BJ (cell line): ENCODE measurements around the gene PSMD8. TPM values are rescaled to one million over a fixed set of nuclear protein-coding genes. Genes with fewer than 3 reads are reported as not detected.

ENCODE experiments used
- CTCF ChIA-PET: fragments of 350-600 bp; formaldehyde crosslinking; extraction: SDS; loops from one replicate; lab custom pipeline; 2021; ENCODE audit warnings: antibody characterized with exemption, inconsistent platforms; lab: Yijun Ruan, JAX
- POLR2A ChIA-PET: fragments of 300-600 bp; sonication (Branson Sonifier 250); formaldehyde crosslinking; extraction: SDS; loops from one replicate; lab custom pipeline; 2021; ENCODE audit warnings: antibody characterized with exemption; lab: Charles Lee
- DNase-seq: peaks from one replicate; pipeline ENCODE4 v3.0.0-alpha.2; 2011; ENCODE audit warnings: low read depth
- H3K27me3 ChIP-seq: 2 replicates; pipeline ENCODE4 v1.6.0; 2011; ENCODE audit warnings: low read length; ENCODE audit not compliant: control insufficient read depth, insufficient read depth
- H3K36me3 ChIP-seq: 2 replicates; pipeline ENCODE4 v1.5.1; 2011; ENCODE audit warnings: low read length; ENCODE audit not compliant: control insufficient read depth, insufficient read depth
- H3K4me3 ChIP-seq: 2 replicates; pipeline ENCODE4 v1.5.1; 2011; ENCODE audit warnings: low read depth, mild to moderate bottlenecking, control low read depth, low read length
- CTCF ChIP-seq: IDR thresholded peaks from 2 replicates; pipeline ENCODE4 v1.5.1; 2011; ENCODE audit warnings: low read depth, mild to moderate bottlenecking, control low read depth, inconsistent platforms, low read length, moderate library complexity; ENCODE audit not compliant: insufficient read depth
- polyA minus RNA-seq: library from RNA; depleted of rRNA, polyadenylated mRNA; stranded (reverse); fragments of >200 nt; gene quantifications from 2 replicates; pipeline ENCODE4 v1.2.3, GENCODE V29; 2011; rRNA and poly(A)+ RNA removed
- polyA plus RNA-seq: library from polyadenylated mRNA; depleted of rRNA; stranded (reverse); fragments of >200 nt; gene quantifications from 2 replicates; pipeline ENCODE4 v1.2.3, GENCODE V29; 2011; rRNA removed

Gene PSMD8
- polyA plus RNA-seq: 583 and 662 TPM in 2 replicates
- 169 and 320 TPM in 2 replicates for polyA minus RNA-seq

GRCh38 chr19:38374332-38375097 is at the start of gene PSMD8:
Gene PSMD8, plus strand, starts transcription at chr19:38374571. Its CDS starts 31 bp downstream, at chr19:38374602.
- CTCF ChIA-PET: interaction anchor here (0.9 to 1.7 kb wide), 11 partner anchors 13 to 556 kb away, joined by 3 to 9 read pairs (median 4); partner anchors contain the start of genes CATSPERG, FAM98C, GGN and MRPS12
- peak; percentile 93 for DNase-seq
- TF ChIP-seq CTCF: peak; percentile 37
- peak within 1 kb of the TSS; percentile 75 for H3K4me3 ChIP-seq
- POLR2A ChIA-PET: interaction anchor here (0.6 to 1.0 kb wide), 5 partner anchors 11 to 128 kb away, joined by 3 to 8 read pairs (median 3); partner anchors contain the start of gene GGN
- H3K36me3 ChIP-seq: peaks cover 13% of the 10 kb centered on the region
- H3K27me3 ChIP-seq: 0 out of 2 replicates have a peak, but pooled peaks cover 1% of the 10 kb centered on the region

GRCh38 chr19:38326591-38326990 is 47.8 kb upstream of the PSMD8 start:
- DNase-seq: no peak
- POLR2A ChIA-PET: no interaction called here
- Histone ChIP-seq H3K27me3 (no peaks in the 10 kb centered on the region), H3K4me3 (no peak overlapping the region), H3K36me3 (peaks cover 25% of the 10 kb centered on the region)
- TF ChIP-seq CTCF: no peak
- CTCF ChIA-PET: interaction anchor here (0.8 to 3.1 kb wide), 2 partner anchors 83 to 94 kb away, joined by 3 to 15 read pairs; no protein-coding TSS in a partner anchor

GRCh38 chr19:38329651-38330050 is 44.7 kb upstream of the PSMD8 start:
- Histone ChIP-seq H3K4me3 (no peak overlapping the region), H3K36me3 (peaks cover 23% of the 10 kb centered on the region), H3K27me3 (no peaks in the 10 kb centered on the region)
- ChIA-PET POLR2A (no interaction called here), CTCF (interaction anchor here (4.9 kb wide), 1 partner anchor 85 kb away, joined by 41 read pairs; no protein-coding TSS in a partner anchor)
- TF ChIP-seq CTCF: no peak
- no peak for DNase-seq

- no peak for TF ChIP-seq CTCF
- DNase-seq: no peak
- peaks cover 16% of the 10 kb centered on the region for H3K36me3 ChIP-seq
- no peaks in the 10 kb centered on the region for H3K27me3 ChIP-seq
- ChIA-PET POLR2A (no interaction called here), CTCF (interaction anchor here (1.6 to 6.4 kb wide), 3 partner anchors 12 to 97 kb away, joined by 7 to 43 read pairs (median 41); partner anchors contain the start of gene KCNK6)
- no peak overlapping the region for H3K4me3 ChIP-seq
Observed at GRCh38 chr19:38331728-38332127, 42.6 kb upstream of the PSMD8 start.

- Histone ChIP-seq H3K4me3 (no peak overlapping the region), H3K36me3 (peaks cover 3% of the 10 kb centered on the region), H3K27me3 (no peaks in the 10 kb centered on the region)
- DNase-seq: no peak
- POLR2A ChIA-PET: no interaction called here
- TF ChIP-seq CTCF: no peak
- CTCF ChIA-PET: interaction anchor here (1.0 to 6.4 kb wide), 4 partner anchors 24 to 98 kb away, joined by 3 to 43 read pairs (median 23); no protein-coding TSS in a partner anchor
Observed at GRCh38 chr19:38333245-38333644, 41.1 kb upstream of the PSMD8 start.
